ENCODE data around the gene RETREG3. TPM values are rescaled to one million over a fixed set of nuclear protein-coding genes. Genes with fewer than 3 reads are reported as not detected.
A peak's percentile ranks its signal among the peaks of the same experiment; 100 is the strongest.

RETREG3 gene
- total and polyA plus RNA-seq, 2 of the 13 experiments (the other 11 are each of a cell fraction or from before 2014, with no cell fraction given): 47.0 to 55.8 TPM

DNA sequence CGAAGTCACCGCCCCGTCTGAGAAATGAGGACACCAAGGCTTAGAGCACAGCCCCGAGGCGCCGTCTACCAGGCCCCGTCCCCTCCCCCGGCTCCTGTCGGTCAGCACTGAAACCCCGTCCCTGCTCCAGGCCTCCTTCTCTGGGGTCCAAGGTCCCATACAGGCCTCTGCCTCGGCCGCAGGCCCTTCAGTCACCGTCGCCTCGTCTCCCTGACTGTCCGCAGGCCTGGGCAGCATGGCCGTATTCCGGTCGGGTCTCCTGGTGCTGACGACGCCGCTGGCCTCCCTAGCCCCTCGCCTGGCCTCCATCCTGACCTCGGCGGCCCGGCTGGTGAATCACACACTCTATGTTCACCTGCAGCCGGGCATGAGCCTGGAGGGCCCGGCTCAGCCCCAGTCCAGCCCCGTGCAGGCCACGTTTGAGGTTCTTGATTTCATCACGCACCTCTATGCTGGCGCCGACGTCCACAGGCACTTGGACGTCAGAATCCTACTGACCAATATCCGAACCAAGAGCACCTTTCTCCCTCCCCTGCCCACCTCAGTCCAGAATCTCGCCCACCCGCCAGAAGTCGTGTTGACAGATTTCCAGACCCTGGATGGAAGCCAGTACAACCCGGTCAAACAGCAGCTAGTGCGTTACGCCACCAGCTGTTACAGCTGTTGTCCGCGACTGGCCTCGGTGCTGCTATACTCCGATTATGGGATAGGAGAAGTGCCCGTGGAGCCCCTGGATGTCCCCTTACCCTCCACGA, 46.6 kb downstream of the RETREG3 start (continued):
- TF ChIP-seq AFF4 (CRISPR knock-in tag; IDR thresholded peaks at IDR 0.05) (no peak), ZNF333 (CRISPR knock-in tag; IDR thresholded peaks at IDR 0.05; ENCODE audit: borderline replicate concordance) (no peak), PHB2 (IDR thresholded peaks at IDR 0.05; ENCODE audit: partially characterized antibody) (no peak), MXI1 (IDR thresholded peaks at IDR 0.05; ENCODE audit: borderline replicate concordance, low read depth, low read length) (no peak), MBNL3 (CRISPR knock-in tag; conservative IDR thresholded peaks at IDR 0.05) (no peak), BCLAF1 (IDR thresholded peaks at IDR 0.05) (no peak), ZNF891 (CRISPR knock-in tag; IDR thresholded peaks at IDR 0.05) (peak; percentile 7; the same call in 1 of the 2 replicates), ZNF367 (CRISPR knock-in tag; IDR thresholded peaks at IDR 0.05; ENCODE audit: borderline replicate concordance) (0 out of 2 replicates have a peak, but pooled peaks have one; percentile 30), ZNF432 (CRISPR knock-in tag; IDR thresholded peaks at IDR 0.05; ENCODE audit: borderline replicate concordance) (no peak)
- TF ChIP-seq, protein P1, sequence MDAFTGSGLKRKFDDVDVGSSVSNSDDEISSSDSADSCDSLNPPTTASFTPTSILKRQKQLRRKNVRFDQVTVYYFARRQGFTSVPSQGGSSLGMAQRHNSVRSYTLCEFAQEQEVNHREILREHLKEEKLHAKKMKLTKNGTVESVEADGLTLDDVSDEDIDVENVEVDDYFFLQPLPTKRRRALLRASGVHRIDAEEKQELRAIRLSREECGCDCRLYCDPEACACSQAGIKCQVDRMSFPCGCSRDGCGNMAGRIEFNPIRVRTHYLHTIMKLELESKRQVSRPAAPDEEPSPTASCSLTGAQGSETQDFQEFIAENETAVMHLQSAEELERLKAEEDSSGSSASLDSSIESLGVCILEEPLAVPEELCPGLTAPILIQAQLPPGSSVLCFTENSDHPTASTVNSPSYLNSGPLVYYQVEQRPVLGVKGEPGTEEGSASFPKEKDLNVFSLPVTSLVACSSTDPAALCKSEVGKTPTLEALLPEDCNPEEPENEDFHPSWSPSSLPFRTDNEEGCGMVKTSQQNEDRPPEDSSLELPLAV (CRISPR knock-in tag; conservative IDR thresholded peaks at IDR 0.05; ENCODE audit: low read depth): no peak
- TF ChIP-seq, protein P2, sequence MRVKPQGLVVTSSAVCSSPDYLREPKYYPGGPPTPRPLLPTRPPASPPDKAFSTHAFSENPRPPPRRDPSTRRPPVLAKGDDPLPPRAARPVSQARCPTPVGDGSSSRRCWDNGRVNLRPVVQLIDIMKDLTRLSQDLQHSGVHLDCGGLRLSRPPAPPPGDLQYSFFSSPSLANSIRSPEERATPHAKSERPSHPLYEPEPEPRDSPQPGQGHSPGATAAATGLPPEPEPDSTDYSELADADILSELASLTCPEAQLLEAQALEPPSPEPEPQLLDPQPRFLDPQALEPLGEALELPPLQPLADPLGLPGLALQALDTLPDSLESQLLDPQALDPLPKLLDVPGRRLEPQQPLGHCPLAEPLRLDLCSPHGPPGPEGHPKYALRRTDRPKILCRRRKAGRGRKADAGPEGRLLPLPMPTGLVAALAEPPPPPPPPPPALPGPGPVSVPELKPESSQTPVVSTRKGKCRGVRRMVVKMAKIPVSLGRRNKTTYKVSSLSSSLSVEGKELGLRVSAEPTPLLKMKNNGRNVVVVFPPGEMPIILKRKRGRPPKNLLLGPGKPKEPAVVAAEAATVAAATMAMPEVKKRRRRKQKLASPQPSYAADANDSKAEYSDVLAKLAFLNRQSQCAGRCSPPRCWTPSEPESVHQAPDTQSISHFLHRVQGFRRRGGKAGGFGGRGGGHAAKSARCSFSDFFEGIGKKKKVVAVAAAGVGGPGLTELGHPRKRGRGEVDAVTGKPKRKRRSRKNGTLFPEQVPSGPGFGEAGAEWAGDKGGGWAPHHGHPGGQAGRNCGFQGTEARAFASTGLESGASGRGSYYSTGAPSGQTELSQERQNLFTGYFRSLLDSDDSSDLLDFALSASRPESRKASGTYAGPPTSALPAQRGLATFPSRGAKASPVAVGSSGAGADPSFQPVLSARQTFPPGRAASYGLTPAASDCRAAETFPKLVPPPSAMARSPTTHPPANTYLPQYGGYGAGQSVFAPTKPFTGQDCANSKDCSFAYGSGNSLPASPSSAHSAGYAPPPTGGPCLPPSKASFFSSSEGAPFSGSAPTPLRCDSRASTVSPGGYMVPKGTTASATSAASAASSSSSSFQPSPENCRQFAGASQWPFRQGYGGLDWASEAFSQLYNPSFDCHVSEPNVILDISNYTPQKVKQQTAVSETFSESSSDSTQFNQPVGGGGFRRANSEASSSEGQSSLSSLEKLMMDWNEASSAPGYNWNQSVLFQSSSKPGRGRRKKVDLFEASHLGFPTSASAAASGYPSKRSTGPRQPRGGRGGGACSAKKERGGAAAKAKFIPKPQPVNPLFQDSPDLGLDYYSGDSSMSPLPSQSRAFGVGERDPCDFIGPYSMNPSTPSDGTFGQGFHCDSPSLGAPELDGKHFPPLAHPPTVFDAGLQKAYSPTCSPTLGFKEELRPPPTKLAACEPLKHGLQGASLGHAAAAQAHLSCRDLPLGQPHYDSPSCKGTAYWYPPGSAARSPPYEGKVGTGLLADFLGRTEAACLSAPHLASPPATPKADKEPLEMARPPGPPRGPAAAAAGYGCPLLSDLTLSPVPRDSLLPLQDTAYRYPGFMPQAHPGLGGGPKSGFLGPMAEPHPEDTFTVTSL (CRISPR knock-in tag; IDR thresholded peaks at IDR 0.05; ENCODE audit: borderline replicate concordance): no peak; the same call in 1 of the 2 replicates
- TF ChIP-seq, protein P3, sequence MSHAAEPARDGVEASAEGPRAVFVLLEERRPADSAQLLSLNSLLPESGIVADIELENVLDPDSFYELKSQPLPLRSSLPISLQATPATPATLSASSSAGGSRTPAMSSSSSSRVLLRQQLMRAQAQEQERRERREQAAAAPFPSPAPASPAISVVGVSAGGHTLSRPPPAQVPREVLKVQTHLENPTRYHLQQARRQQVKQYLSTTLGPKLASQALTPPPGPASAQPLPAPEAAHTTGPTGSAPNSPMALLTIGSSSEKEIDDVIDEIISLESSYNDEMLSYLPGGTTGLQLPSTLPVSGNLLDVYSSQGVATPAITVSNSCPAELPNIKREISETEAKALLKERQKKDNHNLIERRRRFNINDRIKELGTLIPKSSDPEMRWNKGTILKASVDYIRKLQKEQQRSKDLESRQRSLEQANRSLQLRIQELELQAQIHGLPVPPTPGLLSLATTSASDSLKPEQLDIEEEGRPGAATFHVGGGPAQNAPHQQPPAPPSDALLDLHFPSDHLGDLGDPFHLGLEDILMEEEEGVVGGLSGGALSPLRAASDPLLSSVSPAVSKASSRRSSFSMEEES (CRISPR knock-in tag; IDR thresholded peaks at IDR 0.05): no peak

Data from HepG2 (cell line).